Stomach (tissue), 4 donors: Measurements from ENCODE around the gene RNF19B.

ENCODE experiments used
- EP300 ChIP-seq: sonication (generic); formaldehyde crosslinking; IDR thresholded peaks from one replicate; pipeline ENCODE4 v1.6.1; 2017; ENCODE audit warnings: antibody characterized with exemption
- POLR2AphosphoS5 ChIP-seq, 3 donors: sonication (generic); formaldehyde crosslinking; IDR thresholded peaks; one replicate each; pipeline ENCODE4 v1.6.1; 2016; ENCODE audit warnings: antibody characterized with exemption in 3 of 3

DNA sequence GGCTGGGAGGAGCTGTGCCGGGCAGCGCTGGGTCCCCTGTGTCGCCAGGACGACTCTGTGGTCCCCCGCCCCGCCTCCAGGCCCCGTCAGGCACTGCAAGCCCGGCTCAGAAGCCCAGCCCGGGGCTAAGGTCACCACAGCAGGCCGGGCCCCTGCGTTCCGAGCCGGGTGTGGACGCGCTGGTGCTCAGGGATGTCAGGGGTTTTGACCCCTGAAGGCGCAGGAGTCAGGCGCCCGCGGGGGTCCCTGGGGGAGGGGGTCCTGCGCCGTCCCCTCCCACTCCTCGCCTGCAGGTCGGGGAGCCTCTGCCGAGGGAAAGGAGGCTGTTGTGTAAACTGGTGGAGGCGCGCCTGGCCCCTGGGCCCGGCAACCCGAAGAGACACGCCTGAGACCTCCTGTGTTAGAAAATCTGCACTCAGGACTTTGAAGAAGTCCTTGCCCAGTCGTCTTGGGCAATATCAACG lies 39.7 kb downstream of the RNF19B start:
- no peak for TF ChIP-seq POLR2AphosphoS5 (IDR thresholded peaks at IDR 0.05)
- no peak for TF ChIP-seq EP300
